ENCODE measurements around the gene TIFAB.

DNA sequence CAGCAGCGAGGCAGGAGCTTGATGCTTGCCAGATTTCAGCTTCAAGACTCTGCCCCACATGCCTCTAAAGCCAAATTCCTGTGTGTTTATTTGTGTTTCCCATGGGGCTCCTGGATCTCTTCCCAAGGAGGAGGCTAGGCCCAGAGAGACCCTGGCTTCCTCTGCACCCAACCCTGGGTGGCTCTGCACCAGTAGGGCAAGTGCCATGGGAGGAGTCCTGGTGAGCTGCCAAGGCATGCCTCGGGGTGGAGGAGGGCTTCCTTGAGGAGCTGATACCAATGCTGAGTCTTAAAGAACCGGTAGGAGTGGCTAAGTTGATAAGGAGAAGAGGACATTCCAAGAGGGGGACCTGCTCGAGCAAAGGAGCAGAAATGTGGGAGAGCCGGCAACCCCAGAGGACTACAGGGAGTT, 6.8 kb upstream of the TIFAB start:
- TF ChIP-seq, protein P1, sequence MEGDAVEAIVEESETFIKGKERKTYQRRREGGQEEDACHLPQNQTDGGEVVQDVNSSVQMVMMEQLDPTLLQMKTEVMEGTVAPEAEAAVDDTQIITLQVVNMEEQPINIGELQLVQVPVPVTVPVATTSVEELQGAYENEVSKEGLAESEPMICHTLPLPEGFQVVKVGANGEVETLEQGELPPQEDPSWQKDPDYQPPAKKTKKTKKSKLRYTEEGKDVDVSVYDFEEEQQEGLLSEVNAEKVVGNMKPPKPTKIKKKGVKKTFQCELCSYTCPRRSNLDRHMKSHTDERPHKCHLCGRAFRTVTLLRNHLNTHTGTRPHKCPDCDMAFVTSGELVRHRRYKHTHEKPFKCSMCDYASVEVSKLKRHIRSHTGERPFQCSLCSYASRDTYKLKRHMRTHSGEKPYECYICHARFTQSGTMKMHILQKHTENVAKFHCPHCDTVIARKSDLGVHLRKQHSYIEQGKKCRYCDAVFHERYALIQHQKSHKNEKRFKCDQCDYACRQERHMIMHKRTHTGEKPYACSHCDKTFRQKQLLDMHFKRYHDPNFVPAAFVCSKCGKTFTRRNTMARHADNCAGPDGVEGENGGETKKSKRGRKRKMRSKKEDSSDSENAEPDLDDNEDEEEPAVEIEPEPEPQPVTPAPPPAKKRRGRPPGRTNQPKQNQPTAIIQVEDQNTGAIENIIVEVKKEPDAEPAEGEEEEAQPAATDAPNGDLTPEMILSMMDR (IDR thresholded peaks at IDR 0.05; ENCODE audit: poor library complexity, severe bottlenecking), result no peak
- no peak for TF ChIP-seq EZH2 (IDR thresholded peaks at IDR 0.05; ENCODE audit: borderline replicate concordance, insufficient read depth, low read length, poor library complexity, severe bottlenecking)

Measured in neural cell (in vitro differentiated cells).